Neural cell (in vitro differentiated cells): ENCODE measurements around the gene MYO9B. TPM values are rescaled to one million over a fixed set of nuclear protein-coding genes. Genes with fewer than 3 reads are reported as not detected.

Experiments used
- H2AFZ ChIP-seq: fragments of 200-600, 300-800 bp; sonication (generic), shearing (Covaris generic); 2 replicates; pipeline ENCODE4 v1.6.0; 2014; ENCODE audit warnings: low read depth, mild to moderate bottlenecking, antibody characterized with exemption, low read length, moderate library complexity
- H3F3A ChIP-seq: fragments of 200-600 bp; shearing (Covaris generic); 2 replicates; pipeline ENCODE4 v1.6.1; 2016; ENCODE audit warnings: mild to moderate bottlenecking, moderate library complexity, mixed read lengths, antibody characterized with exemption, low read length; ENCODE audit not compliant: insufficient read depth, poor library complexity, severe bottlenecking
- H3K27ac ChIP-seq: fragments of 200-600, 300-800 bp; sonication (generic), shearing (Covaris generic); 2 replicates; pipeline ENCODE4 v1.5.1; 2014; ENCODE audit warnings: mild to moderate bottlenecking, low read length, moderate library complexity
- H3K27me3 ChIP-seq: fragments of 300-800, 200-600 bp; sonication (generic), shearing (Covaris generic); 2 replicates; pipeline ENCODE4 v1.6.0; 2014; ENCODE audit warnings: mild to moderate bottlenecking, low read depth, low read length, moderate library complexity; ENCODE audit not compliant: insufficient read depth
- H3K36me3 ChIP-seq: fragments of 300-800, 200-600 bp; sonication (generic), shearing (Covaris generic); 2 replicates; pipeline ENCODE4 v1.5.1; 2014; ENCODE audit warnings: mild to moderate bottlenecking, antibody characterized with exemption, low read length, moderate library complexity; ENCODE audit not compliant: insufficient read depth
- H3K4me2 ChIP-seq: fragments of 300-800, 200-600 bp; sonication (generic), shearing (Covaris generic); 2 replicates; pipeline ENCODE4 v1.6.0; 2014; ENCODE audit warnings: mild to moderate bottlenecking, low read length
- H3K4me3 ChIP-seq: fragments of 300-800, 200-600 bp; sonication (generic), shearing (Covaris generic); 2 replicates; pipeline ENCODE4 v1.5.1; 2014; ENCODE audit warnings: mild to moderate bottlenecking, low read length, moderate library complexity
- H3K79me2 ChIP-seq: fragments of 200-600 bp; shearing (Covaris generic); replicated peaks from 2 replicates; pipeline ENCODE4 v1.6.0; 2014; ENCODE audit warnings: mild to moderate bottlenecking, low read length, moderate library complexity; ENCODE audit not compliant: insufficient read depth
- H3K9ac ChIP-seq: fragments of 300-800, 200-600 bp; sonication (generic), shearing (Covaris generic); 2 replicates; pipeline ENCODE4 v1.6.1; 2016; ENCODE audit warnings: mild to moderate bottlenecking, low read length, mixed read lengths
- H3K9me2 ChIP-seq: fragments of 200-600 bp; shearing (Covaris generic); 2 replicates; pipeline ENCODE4 v1.6.1; 2016; ENCODE audit warnings: mild to moderate bottlenecking, low read length, mixed read lengths; ENCODE audit not compliant: insufficient read depth
- H3K9me3 ChIP-seq: fragments of 200-600, 300-800 bp; sonication (generic), shearing (Covaris generic); 2 replicates; pipeline ENCODE4 v1.6.1; 2016; ENCODE audit warnings: mild to moderate bottlenecking, mixed run types, low read length, moderate library complexity, mixed read lengths
- H4K20me1 ChIP-seq: fragments of 200-600 bp; shearing (Covaris generic); 2 replicates; pipeline ENCODE4 v1.6.1; 2016; ENCODE audit warnings: mild to moderate bottlenecking, mixed run types; ENCODE audit not compliant: insufficient read depth
- EP300 ChIP-seq: fragments of 450-650 bp; conservative IDR thresholded peaks from 2 replicates; pipeline ENCODE4 v1.6.1; 2014; ENCODE audit warnings: antibody characterized with exemption, mild to moderate bottlenecking, moderate library complexity; ENCODE audit not compliant: poor library complexity, severe bottlenecking
- EZH2 ChIP-seq: fragments of 200-600, 300-800 bp; shearing (Covaris generic), sonication (generic); IDR thresholded peaks from 2 replicates; pipeline ENCODE4 v1.6.1; 2014; ENCODE audit warnings: antibody characterized with exemption, low read length, borderline replicate concordance, mild to moderate bottlenecking; ENCODE audit not compliant: insufficient read depth, poor library complexity, severe bottlenecking
- MXI1 ChIP-seq: fragments of 450-650 bp; conservative IDR thresholded peaks from 2 replicates; pipeline ENCODE4 v1.6.1; 2014; ENCODE audit warnings: antibody characterized with exemption, mild to moderate bottlenecking; ENCODE audit not compliant: poor library complexity, severe bottlenecking
- POLR2AphosphoS5 ChIP-seq: IDR thresholded peaks from 2 replicates; pipeline ENCODE4 v1.6.1; 2012
- RAD21 ChIP-seq: fragments of 450-650 bp; conservative IDR thresholded peaks from 2 replicates; pipeline ENCODE4 v1.6.1; 2014; ENCODE audit warnings: antibody characterized with exemption, mild to moderate bottlenecking, moderate library complexity
- REST ChIP-seq: IDR thresholded peaks from 2 replicates; pipeline ENCODE4 v1.6.1; 2012; ENCODE audit warnings: borderline replicate concordance
- SMC3 ChIP-seq: fragments of 450-650 bp; conservative IDR thresholded peaks from 2 replicates; pipeline ENCODE4 v1.6.1; 2014; ENCODE audit warnings: antibody characterized with exemption, mild to moderate bottlenecking, moderate library complexity; ENCODE audit not compliant: poor library complexity
- TAF1 ChIP-seq: IDR thresholded peaks from 2 replicates; pipeline ENCODE4 v1.6.1; 2012; ENCODE audit warnings: low read depth
- polyA plus RNA-seq: library from polyadenylated mRNA; depleted of rRNA; stranded (reverse); fragments of >200 nt; gene quantifications from 2 replicates; pipeline ENCODE4 v1.2.3, GENCODE V29; 2014
- TF ChIP-seq, protein P1 (sequence below): fragments of 450-650 bp; IDR thresholded peaks from 2 replicates; pipeline ENCODE4 v1.5.1; 2014; ENCODE audit warnings: antibody characterized with exemption, mild to moderate bottlenecking, moderate library complexity; ENCODE audit not compliant: poor library complexity, severe bottlenecking

Gene MYO9B
- polyA plus RNA-seq, 1 donor from 2014 or later: 27.2 TPM

DNA sequence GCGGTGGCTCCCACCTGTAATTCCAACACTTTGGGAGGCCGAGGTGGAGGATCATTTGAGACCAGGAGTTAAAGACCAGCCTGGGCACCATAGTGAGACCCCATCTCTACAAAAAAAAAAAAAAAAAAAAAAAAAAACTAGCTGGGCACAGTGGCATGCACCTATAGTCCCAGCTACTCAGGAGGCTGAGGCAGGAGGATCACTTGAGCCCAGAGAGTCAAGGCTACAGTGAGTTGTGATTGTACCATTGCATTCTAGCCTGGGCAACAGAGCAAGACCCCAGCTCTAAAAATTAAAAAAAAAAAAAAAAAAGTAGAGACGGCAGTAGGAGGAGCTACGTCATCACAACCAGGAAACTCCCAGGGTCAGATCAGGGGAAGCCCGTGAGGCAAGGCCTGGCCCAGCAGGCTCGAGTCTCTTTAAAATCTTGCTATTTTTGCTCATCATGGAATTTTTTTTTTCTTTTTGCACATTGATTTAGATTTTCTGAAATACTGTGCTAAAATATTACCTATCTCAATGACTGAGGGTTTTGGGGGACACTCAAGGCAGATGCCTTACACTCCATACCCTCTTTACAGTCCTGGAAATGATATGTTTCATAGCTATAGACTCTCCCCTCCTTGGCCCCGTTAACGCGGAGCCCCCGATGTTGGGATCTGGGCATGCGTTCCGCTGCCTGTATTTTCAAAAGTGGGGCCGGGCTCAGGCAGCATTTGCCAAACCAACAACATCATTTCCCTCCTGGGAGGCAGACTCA is 95.1 kb downstream of the MYO9B start:
- H3K79me2 ChIP-seq: no peaks in the 10 kb centered on the region
- no peaks in the 10 kb centered on the region for H3F3A ChIP-seq
- H3K36me3 ChIP-seq: no peaks in the 10 kb centered on the region
- H3K27me3 ChIP-seq: no peaks in the 10 kb centered on the region
- H2AFZ ChIP-seq: no peak overlapping the region
- H3K9me2 ChIP-seq: no peaks in the 10 kb centered on the region
- no peak overlapping the region for H3K4me3 ChIP-seq
- H3K9ac ChIP-seq: no peak overlapping the region
- H4K20me1 ChIP-seq: no peaks in the 10 kb centered on the region
- TF ChIP-seq TAF1: no peak
- TF ChIP-seq SMC3: no peak
- no peak for TF ChIP-seq POLR2AphosphoS5
- TF ChIP-seq EZH2: no peak
- TF ChIP-seq RAD21: no peak
- no peak for TF ChIP-seq REST
- no peaks in the 10 kb centered on the region for H3K9me3 ChIP-seq
- H3K4me2 ChIP-seq: no peak overlapping the region
- no peak overlapping the region for H3K27ac ChIP-seq

DNA sequence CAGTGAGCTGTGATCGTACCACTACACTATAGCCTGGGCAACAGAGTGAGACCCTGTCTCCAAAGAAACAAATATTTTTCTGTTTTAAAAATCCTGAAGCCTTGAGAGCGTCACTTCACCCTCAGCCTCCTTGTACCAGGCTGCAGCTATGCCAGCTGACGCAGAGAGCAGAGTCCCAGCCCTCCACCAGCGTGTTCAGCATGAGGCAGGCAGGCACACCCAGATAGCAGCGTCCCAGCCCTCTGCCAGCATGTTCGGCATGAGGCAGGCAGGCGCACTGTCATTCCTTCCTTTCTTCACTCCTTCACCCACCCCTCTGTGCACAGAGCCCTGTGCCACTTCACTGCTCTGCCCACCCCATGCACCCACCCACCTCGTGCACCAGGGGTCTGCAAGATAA is 96.3 kb downstream of the MYO9B start:
- Histone ChIP-seq H3K9ac (no peak overlapping the region), H3K27me3 (no peaks in the 10 kb centered on the region), H3K79me2 (no peaks in the 10 kb centered on the region), H3K36me3 (no peaks in the 10 kb centered on the region), H3F3A (no peaks in the 10 kb centered on the region), H4K20me1 (no peaks in the 10 kb centered on the region), H3K27ac (no peak overlapping the region), H3K9me3 (no peaks in the 10 kb centered on the region), H3K4me2 (no peak overlapping the region), H3K9me2 (no peaks in the 10 kb centered on the region), H3K4me3 (no peak overlapping the region), H2AFZ (no peak overlapping the region)
- TF ChIP-seq REST (no peak), RAD21 (no peak), POLR2AphosphoS5 (no peak), TAF1 (no peak), EP300 (no peak), SMC3 (no peak), MXI1 (no peak), EZH2 (no peak)
- TF ChIP-seq, protein P1, sequence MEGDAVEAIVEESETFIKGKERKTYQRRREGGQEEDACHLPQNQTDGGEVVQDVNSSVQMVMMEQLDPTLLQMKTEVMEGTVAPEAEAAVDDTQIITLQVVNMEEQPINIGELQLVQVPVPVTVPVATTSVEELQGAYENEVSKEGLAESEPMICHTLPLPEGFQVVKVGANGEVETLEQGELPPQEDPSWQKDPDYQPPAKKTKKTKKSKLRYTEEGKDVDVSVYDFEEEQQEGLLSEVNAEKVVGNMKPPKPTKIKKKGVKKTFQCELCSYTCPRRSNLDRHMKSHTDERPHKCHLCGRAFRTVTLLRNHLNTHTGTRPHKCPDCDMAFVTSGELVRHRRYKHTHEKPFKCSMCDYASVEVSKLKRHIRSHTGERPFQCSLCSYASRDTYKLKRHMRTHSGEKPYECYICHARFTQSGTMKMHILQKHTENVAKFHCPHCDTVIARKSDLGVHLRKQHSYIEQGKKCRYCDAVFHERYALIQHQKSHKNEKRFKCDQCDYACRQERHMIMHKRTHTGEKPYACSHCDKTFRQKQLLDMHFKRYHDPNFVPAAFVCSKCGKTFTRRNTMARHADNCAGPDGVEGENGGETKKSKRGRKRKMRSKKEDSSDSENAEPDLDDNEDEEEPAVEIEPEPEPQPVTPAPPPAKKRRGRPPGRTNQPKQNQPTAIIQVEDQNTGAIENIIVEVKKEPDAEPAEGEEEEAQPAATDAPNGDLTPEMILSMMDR: no peak
